ENCODE results near the gene LAMA3. TPM values are rescaled to one million over a fixed set of nuclear protein-coding genes. Genes with fewer than 3 reads are reported as not detected.

The LAMA3 gene
- total and polyA plus RNA-seq, 2 of the 13 experiments (the other 11 are each of a cell fraction or from before 2014, with no cell fraction given), result 0.45 to 2.2 TPM

GRCh38 chr18:23903971-23904370 is 214.7 kb downstream of the LAMA3 start:
- no peaks in the 10 kb centered on the region for H3K79me2 ChIP-seq (ENCODE audit: insufficient read depth, low read length)
- H3K27me3 ChIP-seq (ENCODE audit: control insufficient read depth in 1 of 2, insufficient read depth in 2 of 2, low read length in 2 of 2), result no peaks in the 10 kb centered on the region
- no peak overlapping the region for H3K9ac ChIP-seq (ENCODE audit: insufficient read depth, low read depth, low read length)
- H4K20me1 ChIP-seq (ENCODE audit: insufficient read depth, low read length), result no peaks in the 10 kb centered on the region
- DNase-seq (ENCODE audit: low spot score) (no peak), FAIRE-seq (no peak), ATAC-seq (no peak)
- H3K36me3 ChIP-seq (replicated peaks in 1 of 2; ENCODE audit: control insufficient read depth in 1 of 2, insufficient read depth in 2 of 2, low read length in 2 of 2), result no peaks in the 10 kb centered on the region
- no peaks in the 10 kb centered on the region for H3K4me1 ChIP-seq (ENCODE audit: insufficient read depth, low read length)
- no peaks in the 10 kb centered on the region for H3K9me3 ChIP-seq (ENCODE audit: low read length)
- no peak for TF ChIP-seq TCF7L2 (IDR thresholded peaks at IDR 0.05; ENCODE audit: low read depth, low read length)
- TF ChIP-seq NBN (conservative IDR thresholded peaks at IDR 0.05), result no peak
- no peak for TF ChIP-seq ZBTB33 (CRISPR knock-in tag; IDR thresholded peaks at IDR 0.05)
- no peak for TF ChIP-seq ZNF275 (CRISPR knock-in tag; IDR thresholded peaks at IDR 0.05; ENCODE audit: borderline replicate concordance)
- no peak for TF ChIP-seq MAF1 (CRISPR knock-in tag; IDR thresholded peaks at IDR 0.05; ENCODE audit: borderline replicate concordance)
- TF ChIP-seq ZNF143 (CRISPR knock-in tag; IDR thresholded peaks at IDR 0.05), result no peak
- no peak for TF ChIP-seq ESRRA (CRISPR knock-in tag; IDR thresholded peaks at IDR 0.05; ENCODE audit: low read depth)
- no peak for TF ChIP-seq ZZZ3 (CRISPR knock-in tag; IDR thresholded peaks at IDR 0.05; ENCODE audit: borderline replicate concordance)
- TF ChIP-seq ZNF501 (CRISPR knock-in tag; IDR thresholded peaks at IDR 0.05), result no peak
- no peak for TF ChIP-seq ZNF432 (CRISPR knock-in tag; IDR thresholded peaks at IDR 0.05; ENCODE audit: borderline replicate concordance)
- no peak for TF ChIP-seq SMAD3 (CRISPR knock-in tag; IDR thresholded peaks at IDR 0.05)
- ChIA-PET CTCF (ENCODE audit: low intra/inter-chr PET ratio, low total read pairs) (no interaction called here), POLR2A (no interaction called here)
- H3K4me2 ChIP-seq (ENCODE audit: low read depth, low read length), result no peak overlapping the region
- 83% methylated on average over 5 of the region's 7 CpGs for WGBS (ENCODE audit: low lambda C conversion rate)
- BruUV-seq (replicated peaks), result no TSS peak
- H3K4me3 ChIP-seq (replicated peaks in 1 of 3; ENCODE audit: insufficient read depth in 1 of 3, low read depth in 2 of 3, low read length in 3 of 3), result no peak overlapping the region
- no peak overlapping the region for H3K27ac ChIP-seq (ENCODE audit: extremely low read length, insufficient read depth, low read length)
- intact Hi-C loops (cut with micrococcal nuclease; ENCODE audit: unreplicated experiment) (no loop called here), in situ Hi-C loops (cut with HindIII; ENCODE audit: extremely low pct_ligation_motif_present, low pct_unique_long_range_greater_than_20kb) (no loop called here)
- no peak overlapping the region for H2AFZ ChIP-seq (ENCODE audit: low read length)
